HepG2 (cell line): Measurements from ENCODE around the gene USP7. TPM values are rescaled to one million over a fixed set of nuclear protein-coding genes. Genes with fewer than 3 reads are reported as not detected.

Source experiments
- CHD2 ChIP-seq: IDR thresholded peaks from 2 replicates; pipeline ENCODE4 v1.6.1; 2011; ENCODE audit warnings: low read depth, low read length, improper control_type of control experiment
- KMT2A ChIP-seq: sonication (generic); formaldehyde crosslinking; IDR thresholded peaks from 2 replicates; pipeline ENCODE4 v1.4.0; 2020; ENCODE audit warnings: missing genetic modification reagents
- NFATC3 ChIP-seq: sonication (generic); formaldehyde crosslinking; IDR thresholded peaks from 2 replicates; pipeline ENCODE4 v1.5.1; 2020; ENCODE audit warnings: mild to moderate bottlenecking, missing genetic modification reagents
- SIX1 ChIP-seq: sonication (generic); formaldehyde crosslinking; IDR thresholded peaks from 2 replicates; pipeline ENCODE4 v1.4.0; 2020; ENCODE audit warnings: missing genetic modification reagents, borderline replicate concordance
- TOPORS ChIP-seq: sonication (generic); formaldehyde crosslinking; IDR thresholded peaks from 2 replicates; pipeline ENCODE4 v1.8.0; 2023; ENCODE audit warnings: mild to moderate bottlenecking, missing genetic modification reagents
- ZNF180 ChIP-seq: sonication (generic); formaldehyde crosslinking; IDR thresholded peaks from 2 replicates; pipeline ENCODE4 v1.4.0; 2020; ENCODE audit warnings: low read depth, missing genetic modification reagents, borderline replicate concordance
- ZNF546 ChIP-seq: sonication (generic); formaldehyde crosslinking; conservative IDR thresholded peaks from 2 replicates; pipeline ENCODE4 v1.8.1; 2023; ENCODE audit warnings: mild to moderate bottlenecking, missing genetic modification reagents
- ZNF550 ChIP-seq: sonication (generic); formaldehyde crosslinking; IDR thresholded peaks from 2 replicates; pipeline ENCODE4 v1.4.0; 2020; ENCODE audit warnings: mild to moderate bottlenecking, missing genetic modification reagents, borderline replicate concordance
- ZSCAN30 ChIP-seq: sonication (generic); formaldehyde crosslinking; IDR thresholded peaks from 2 replicates; pipeline ENCODE4 v1.5.0; 2020; ENCODE audit warnings: mild to moderate bottlenecking, missing genetic modification reagents
- polyA plus RNA-seq, 8 experiments: library from polyadenylated mRNA; depleted of rRNA in 3 of 8; stranded (reverse) in 7 of 8; unstranded in 1 of 8; fragments of >200 nt; fragmentation: Illumina TruSeq in 4 of 8; extraction: Trizol in 4 of 8; gene quantifications; 2 replicates each; pipeline versions ENCODE4 v1.2.1 to v1.2.3, GENCODE V29; 2011 to 2016; ENCODE audit warnings: low read depth in 4 of 8, missing spikeins in 1 of 8, mixed read lengths in 1 of 8; ENCODE audit not compliant: insufficient read depth in 1 of 8
- total RNA-seq, 5 experiments: library from RNA; depleted of rRNA; stranded (reverse); fragments of >200 nt; fragmentation: Illumina TruSeq; extraction: Trizol; gene quantifications; 2 replicates each; pipeline ENCODE4 v1.2.3, GENCODE V29; 2016; ENCODE audit warnings: low read depth in 1 of 5
- TF ChIP-seq, protein P1 (sequence below): sonication (generic); formaldehyde crosslinking; IDR thresholded peaks from 2 replicates; pipeline ENCODE4 v1.4.0; 2020; ENCODE audit warnings: mild to moderate bottlenecking, missing genetic modification reagents, borderline replicate concordance
- TF ChIP-seq, protein P2 (sequence below): sonication (generic); formaldehyde crosslinking; IDR thresholded peaks from 2 replicates; pipeline ENCODE4 v1.4.0; 2020; ENCODE audit warnings: mild to moderate bottlenecking, missing genetic modification reagents
- TF ChIP-seq, protein P3 (sequence below): sonication (generic); formaldehyde crosslinking; IDR thresholded peaks from 2 replicates; pipeline ENCODE4 v1.4.0; 2020; ENCODE audit warnings: missing genetic modification reagents, borderline replicate concordance
- TF ChIP-seq, protein P4 (sequence below): sonication (generic); formaldehyde crosslinking; IDR thresholded peaks from 2 replicates; pipeline ENCODE4 v1.5.0; 2020; ENCODE audit warnings: missing genetic modification reagents
- TF ChIP-seq, protein P5 (sequence below): sonication (generic); formaldehyde crosslinking; IDR thresholded peaks from 2 replicates; pipeline ENCODE4 v1.5.1; 2020; ENCODE audit warnings: missing genetic modification reagents, mild to moderate bottlenecking, borderline replicate concordance

USP7 gene
- total and polyA plus RNA-seq, 2 of the 13 experiments (the other 11 are each of a cell fraction or from before 2014, with no cell fraction given), result 52.5 to 173 TPM

DNA sequence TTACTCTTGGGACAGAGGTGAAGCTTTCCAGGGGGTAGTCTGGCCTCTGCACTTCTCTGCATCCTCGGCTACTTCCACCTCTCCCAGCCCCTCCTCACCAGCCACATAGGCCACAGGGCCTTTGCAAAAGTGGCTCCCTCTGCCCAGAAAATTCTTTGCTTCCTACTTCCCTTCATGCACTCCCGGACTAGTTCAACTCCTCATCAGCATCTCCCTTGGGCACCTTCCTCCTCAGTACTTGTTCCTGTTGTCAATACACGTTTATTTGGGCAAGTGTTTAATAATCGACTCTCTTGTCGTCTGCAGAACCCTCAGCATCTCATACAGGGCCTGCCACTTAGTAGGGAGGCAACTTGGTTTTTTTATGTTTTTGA is 23.1 kb upstream of the USP7 start (continued):
- TF ChIP-seq, protein P1, sequence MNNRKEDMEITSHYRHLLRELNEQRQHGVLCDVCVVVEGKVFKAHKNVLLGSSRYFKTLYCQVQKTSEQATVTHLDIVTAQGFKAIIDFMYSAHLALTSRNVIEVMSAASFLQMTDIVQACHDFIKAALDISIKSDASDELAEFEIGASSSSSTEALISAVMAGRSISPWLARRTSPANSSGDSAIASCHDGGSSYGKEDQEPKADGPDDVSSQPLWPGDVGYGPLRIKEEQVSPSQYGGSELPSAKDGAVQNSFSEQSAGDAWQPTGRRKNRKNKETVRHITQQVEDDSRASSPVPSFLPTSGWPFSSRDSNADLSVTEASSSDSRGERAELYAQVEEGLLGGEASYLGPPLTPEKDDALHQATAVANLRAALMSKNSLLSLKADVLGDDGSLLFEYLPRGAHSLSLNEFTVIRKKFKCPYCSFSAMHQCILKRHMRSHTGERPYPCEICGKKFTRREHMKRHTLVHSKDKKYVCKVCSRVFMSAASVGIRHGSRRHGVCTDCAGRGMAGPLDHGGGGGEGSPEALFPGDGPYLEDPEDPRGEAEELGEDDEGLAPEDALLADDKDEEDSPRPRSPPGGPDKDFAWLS (CRISPR knock-in tag), result no peak
- TF ChIP-seq CHD2 (no peak), ZNF550 (0 out of 2 replicates have a peak, but pooled peaks have one; percentile 19), KMT2A (CRISPR knock-in tag) (no peak), ZNF546 (0 out of 2 replicates have a peak, but pooled peaks have one; percentile 2), NFATC3 (0 out of 2 replicates have a peak, but pooled peaks have one; percentile 69), ZSCAN30 (no peak), SIX1 (CRISPR knock-in tag) (no peak), ZNF180 (CRISPR knock-in tag) (0 out of 2 replicates have a peak, but pooled peaks have one; percentile 7), TOPORS (CRISPR knock-in tag) (no peak)
- TF ChIP-seq, protein P2, sequence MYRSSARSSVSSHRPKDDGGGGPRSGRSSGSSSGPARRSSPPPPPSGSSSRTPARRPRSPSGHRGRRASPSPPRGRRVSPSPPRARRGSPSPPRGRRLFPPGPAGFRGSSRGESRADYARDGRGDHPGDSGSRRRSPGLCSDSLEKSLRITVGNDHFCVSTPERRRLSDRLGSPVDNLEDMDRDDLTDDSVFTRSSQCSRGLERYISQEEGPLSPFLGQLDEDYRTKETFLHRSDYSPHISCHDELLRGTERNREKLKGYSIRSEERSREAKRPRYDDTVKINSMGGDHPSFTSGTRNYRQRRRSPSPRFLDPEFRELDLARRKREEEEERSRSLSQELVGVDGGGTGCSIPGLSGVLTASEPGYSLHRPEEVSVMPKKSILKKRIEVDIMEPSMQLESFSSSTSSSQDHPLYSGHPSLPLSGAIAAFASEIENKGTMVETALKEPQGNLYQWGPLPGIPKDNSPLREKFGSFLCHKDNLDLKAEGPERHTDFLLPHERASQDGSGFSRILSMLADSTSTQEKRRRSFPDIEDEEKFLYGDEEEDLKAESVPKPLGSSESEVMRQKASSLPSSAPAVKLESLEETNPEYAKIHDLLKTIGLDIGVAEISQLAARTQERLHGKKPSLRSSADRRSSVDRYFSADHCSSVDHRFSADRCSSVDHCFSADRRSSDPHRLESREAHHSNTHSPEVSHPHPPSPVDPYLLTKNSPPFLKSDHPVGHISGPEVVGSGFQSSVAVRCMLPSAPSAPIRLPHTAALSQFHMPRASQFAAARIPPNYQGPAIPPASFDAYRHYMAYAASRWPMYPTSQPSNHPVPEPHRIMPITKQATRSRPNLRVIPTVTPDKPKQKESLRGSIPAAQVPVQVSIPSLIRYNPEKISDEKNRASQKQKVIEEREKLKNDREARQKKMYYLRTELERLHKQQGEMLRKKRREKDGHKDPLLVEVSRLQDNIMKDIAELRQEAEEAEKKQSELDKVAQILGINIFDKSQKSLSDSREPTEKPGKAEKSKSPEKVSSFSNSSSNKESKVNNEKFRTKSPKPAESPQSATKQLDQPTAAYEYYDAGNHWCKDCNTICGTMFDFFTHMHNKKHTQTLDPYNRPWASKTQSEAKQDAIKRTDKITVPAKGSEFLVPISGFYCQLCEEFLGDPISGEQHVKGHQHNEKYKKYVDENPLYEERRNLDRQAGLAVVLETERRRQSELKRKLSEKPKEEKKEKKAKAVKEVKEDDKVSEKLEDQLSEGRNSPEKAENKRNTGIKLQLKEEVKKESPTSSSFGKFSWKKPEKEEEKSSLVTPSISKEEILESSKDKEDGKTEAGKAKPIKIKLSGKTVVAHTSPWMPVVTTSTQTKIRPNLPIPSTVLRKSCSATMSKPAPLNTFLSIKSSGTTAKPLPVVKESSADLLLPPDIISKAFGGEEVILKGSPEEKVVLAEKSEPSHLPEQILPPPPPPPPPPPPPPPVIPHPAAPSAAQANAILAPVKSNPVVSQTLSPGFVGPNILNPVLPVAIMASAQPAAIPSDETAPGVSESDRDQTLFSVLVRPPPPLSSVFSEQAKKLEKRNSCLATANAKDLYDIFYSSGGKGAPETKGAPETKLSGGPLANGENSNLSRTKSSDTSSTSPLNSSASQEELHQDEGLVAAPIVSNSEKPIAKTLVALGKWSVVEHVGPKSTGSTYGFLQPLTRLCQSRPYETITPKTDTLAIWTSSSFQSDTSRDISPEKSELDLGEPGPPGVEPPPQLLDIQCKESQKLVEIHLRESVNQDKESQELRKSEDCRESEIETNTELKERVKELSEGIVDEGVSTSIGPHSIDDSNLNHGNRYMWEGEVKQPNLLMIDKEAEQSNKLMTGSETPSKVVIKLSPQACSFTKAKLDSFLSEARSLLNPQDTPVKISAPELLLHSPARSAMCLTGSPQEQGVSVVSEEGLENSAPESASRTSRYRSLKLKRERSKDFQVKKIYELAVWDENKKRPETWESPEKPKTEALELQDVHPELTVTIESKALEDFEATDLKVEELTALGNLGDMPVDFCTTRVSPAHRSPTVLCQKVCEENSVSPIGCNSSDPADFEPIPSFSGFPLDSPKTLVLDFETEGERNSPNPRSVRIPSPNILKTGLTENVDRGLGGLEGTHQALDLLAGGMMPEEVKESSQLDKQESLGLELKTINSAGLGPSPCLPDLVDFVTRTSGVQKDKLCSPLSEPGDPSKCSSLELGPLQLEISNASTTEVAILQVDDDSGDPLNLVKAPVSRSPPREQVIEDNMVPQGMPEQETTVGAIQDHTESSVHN (CRISPR knock-in tag), result peak; percentile 64; the same call in 1 of the 2 replicates
- TF ChIP-seq, protein P3, sequence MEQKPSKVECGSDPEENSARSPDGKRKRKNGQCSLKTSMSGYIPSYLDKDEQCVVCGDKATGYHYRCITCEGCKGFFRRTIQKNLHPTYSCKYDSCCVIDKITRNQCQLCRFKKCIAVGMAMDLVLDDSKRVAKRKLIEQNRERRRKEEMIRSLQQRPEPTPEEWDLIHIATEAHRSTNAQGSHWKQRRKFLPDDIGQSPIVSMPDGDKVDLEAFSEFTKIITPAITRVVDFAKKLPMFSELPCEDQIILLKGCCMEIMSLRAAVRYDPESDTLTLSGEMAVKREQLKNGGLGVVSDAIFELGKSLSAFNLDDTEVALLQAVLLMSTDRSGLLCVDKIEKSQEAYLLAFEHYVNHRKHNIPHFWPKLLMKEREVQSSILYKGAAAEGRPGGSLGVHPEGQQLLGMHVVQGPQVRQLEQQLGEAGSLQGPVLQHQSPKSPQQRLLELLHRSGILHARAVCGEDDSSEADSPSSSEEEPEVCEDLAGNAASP (CRISPR knock-in tag), result no peak
- TF ChIP-seq, protein P4, sequence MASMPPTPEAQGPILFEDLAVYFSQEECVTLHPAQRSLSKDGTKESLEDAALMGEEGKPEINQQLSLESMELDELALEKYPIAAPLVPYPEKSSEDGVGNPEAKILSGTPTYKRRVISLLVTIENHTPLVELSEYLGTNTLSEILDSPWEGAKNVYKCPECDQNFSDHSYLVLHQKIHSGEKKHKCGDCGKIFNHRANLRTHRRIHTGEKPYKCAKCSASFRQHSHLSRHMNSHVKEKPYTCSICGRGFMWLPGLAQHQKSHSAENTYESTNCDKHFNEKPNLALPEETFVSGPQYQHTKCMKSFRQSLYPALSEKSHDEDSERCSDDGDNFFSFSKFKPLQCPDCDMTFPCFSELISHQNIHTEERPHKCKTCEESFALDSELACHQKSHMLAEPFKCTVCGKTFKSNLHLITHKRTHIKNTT (CRISPR knock-in tag), result no peak
- TF ChIP-seq, protein P5, sequence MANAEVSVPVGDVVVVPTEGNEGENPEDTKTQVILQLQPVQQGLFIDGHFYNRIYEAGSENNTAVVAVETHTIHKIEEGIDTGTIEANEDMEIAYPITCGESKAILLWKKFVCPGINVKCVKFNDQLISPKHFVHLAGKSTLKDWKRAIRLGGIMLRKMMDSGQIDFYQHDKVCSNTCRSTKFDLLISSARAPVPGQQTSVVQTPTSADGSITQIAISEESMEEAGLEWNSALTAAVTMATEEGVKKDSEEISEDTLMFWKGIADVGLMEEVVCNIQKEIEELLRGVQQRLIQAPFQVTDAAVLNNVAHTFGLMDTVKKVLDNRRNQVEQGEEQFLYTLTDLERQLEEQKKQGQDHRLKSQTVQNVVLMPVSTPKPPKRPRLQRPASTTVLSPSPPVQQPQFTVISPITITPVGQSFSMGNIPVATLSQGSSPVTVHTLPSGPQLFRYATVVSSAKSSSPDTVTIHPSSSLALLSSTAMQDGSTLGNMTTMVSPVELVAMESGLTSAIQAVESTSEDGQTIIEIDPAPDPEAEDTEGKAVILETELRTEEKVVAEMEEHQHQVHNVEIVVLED (CRISPR knock-in tag), result peak; percentile 4; the same call in 1 of the 2 replicates
